Skeletal muscle tissue (tissue), 4 donors: Measurements from ENCODE around the gene ITGA11. TPM values are rescaled to one million over a fixed set of nuclear protein-coding genes. Genes with fewer than 3 reads are reported as not detected.

Experiments used
- H3K27ac ChIP-seq: one replicate; pipeline ENCODE4 v1.7.0; 2013; ENCODE audit warnings: mild to moderate bottlenecking, low read depth, low read length, inconsistent platforms
- H3K27me3 ChIP-seq, 3 donors: one replicate each; pipeline ENCODE4 v1.7.0; 2013; ENCODE audit warnings: low read length in 3 of 3; ENCODE audit not compliant: control insufficient read depth in 3 of 3, insufficient read depth in 3 of 3
- H3K36me3 ChIP-seq, 3 donors: one replicate each; pipeline ENCODE4 v1.7.0; 2013; ENCODE audit warnings: low read length in 3 of 3; ENCODE audit not compliant: control insufficient read depth in 3 of 3, insufficient read depth in 3 of 3
- H3K4me1 ChIP-seq, 3 donors: one replicate each; pipeline ENCODE4 v1.7.0; 2013; ENCODE audit warnings: low read length in 3 of 3, mild to moderate bottlenecking in 3 of 3; ENCODE audit not compliant: control insufficient read depth in 3 of 3, insufficient read depth in 3 of 3
- H3K4me3 ChIP-seq, 3 donors: one replicate each; pipeline ENCODE4 v1.7.0; 2013; ENCODE audit warnings: low read length in 3 of 3
- H3K9ac ChIP-seq, 3 donors: one replicate each; pipeline ENCODE4 v1.7.0; 2013; ENCODE audit warnings: low read length in 3 of 3, mild to moderate bottlenecking in 3 of 3, moderate library complexity in 2 of 3, low read depth in 1 of 3
- H3K9me3 ChIP-seq, 3 donors: one replicate each; pipeline ENCODE4 v1.7.0; 2013; ENCODE audit warnings: low read length in 3 of 3; ENCODE audit not compliant: control insufficient read depth in 3 of 3
- total RNA-seq: library from RNA; depleted of rRNA; stranded (reverse); fragments of >200 nt; gene quantifications from one replicate; pipeline ENCODE4 v1.2.3, GENCODE V29; 2014
- donor health status: Osteomylitis.

Gene ITGA11, protein sequence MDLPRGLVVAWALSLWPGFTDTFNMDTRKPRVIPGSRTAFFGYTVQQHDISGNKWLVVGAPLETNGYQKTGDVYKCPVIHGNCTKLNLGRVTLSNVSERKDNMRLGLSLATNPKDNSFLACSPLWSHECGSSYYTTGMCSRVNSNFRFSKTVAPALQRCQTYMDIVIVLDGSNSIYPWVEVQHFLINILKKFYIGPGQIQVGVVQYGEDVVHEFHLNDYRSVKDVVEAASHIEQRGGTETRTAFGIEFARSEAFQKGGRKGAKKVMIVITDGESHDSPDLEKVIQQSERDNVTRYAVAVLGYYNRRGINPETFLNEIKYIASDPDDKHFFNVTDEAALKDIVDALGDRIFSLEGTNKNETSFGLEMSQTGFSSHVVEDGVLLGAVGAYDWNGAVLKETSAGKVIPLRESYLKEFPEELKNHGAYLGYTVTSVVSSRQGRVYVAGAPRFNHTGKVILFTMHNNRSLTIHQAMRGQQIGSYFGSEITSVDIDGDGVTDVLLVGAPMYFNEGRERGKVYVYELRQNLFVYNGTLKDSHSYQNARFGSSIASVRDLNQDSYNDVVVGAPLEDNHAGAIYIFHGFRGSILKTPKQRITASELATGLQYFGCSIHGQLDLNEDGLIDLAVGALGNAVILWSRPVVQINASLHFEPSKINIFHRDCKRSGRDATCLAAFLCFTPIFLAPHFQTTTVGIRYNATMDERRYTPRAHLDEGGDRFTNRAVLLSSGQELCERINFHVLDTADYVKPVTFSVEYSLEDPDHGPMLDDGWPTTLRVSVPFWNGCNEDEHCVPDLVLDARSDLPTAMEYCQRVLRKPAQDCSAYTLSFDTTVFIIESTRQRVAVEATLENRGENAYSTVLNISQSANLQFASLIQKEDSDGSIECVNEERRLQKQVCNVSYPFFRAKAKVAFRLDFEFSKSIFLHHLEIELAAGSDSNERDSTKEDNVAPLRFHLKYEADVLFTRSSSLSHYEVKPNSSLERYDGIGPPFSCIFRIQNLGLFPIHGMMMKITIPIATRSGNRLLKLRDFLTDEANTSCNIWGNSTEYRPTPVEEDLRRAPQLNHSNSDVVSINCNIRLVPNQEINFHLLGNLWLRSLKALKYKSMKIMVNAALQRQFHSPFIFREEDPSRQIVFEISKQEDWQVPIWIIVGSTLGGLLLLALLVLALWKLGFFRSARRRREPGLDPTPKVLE
- 5.7 TPM for total RNA-seq

DNA sequence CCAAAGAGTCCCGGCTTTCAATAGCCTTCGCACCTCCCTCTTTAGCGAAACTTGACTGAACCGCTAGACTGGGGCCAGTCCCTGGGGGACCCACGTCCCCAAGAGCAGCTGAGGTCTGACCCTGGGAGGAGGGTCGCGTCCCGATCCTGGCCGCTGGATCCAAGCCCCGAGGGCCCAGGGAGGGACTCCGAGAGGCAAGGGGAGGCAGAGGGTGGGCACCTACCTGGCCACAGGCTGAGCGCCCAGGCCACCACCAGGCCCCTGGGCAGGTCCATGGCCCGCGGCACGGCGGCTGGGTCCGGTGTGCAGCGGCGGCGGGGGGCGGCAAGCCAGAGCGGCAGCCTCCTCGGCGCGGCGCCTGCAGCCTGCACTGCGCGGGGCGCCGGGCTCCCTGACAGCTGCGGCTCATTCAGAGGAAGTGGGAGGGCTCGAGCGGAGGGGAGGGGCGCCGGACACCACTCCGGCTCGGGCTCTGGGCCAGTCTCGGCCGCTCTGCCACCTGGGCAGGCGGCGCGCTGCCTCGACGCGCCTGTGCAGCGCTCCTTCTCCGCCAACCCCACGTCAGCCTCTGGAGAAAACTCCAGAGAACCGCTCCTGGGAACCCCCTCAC, at the start of gene ITGA11:
Gene ITGA11 (minus strand): TSS at position 372 of the 610 bp plus-strand sequence. CDS start 97 bp downstream, at position 275.
- H3K36me3 ChIP-seq: no peaks in the 10 kb centered on the region
- H3K27me3 ChIP-seq: peaks cover 31 to 46% (median 35%) of the 10 kb centered on the region in 3 donors
- no peaks in the 10 kb centered on the region for H3K9me3 ChIP-seq
- H3K4me3 ChIP-seq: peak within 1 kb of the TSS; percentile 65 to 74 (median 72)
- H3K4me1 ChIP-seq: peaks cover 10 to 15% (median 14%) of the 10 kb centered on the region in 3 donors
- H3K27ac ChIP-seq: no peak within 1 kb of the TSS
- H3K9ac ChIP-seq: peak within 1 kb of the TSS; percentile 59 to 77 (median 74)

DNA sequence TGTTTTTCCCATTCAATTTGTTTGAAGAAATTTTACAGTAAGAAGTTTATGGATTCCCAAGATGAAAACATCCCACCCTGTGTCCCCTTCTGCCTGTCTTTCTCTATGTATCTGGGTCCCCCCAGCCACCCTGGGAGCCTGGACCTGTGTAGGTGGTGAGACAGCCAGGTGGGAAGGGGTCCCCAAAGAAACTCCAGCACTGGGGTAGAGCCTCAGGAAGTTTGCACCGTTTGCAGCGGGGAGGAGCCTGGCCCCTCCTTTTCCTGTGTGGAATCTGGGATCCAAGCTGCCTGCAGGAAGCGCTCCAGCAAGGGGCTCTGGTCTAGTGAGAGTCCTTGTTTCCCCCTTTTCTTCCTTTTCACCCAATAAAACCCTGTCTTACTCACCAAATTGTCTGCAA, 49.4 kb upstream of the ITGA11 start:
- H3K36me3 ChIP-seq: no peaks in the 10 kb centered on the region
- peaks cover 8 to 14% (median 11%) of the 10 kb centered on the region in 3 donors for H3K27me3 ChIP-seq
- no peak overlapping the region for H3K4me3 ChIP-seq
- H3K9me3 ChIP-seq: no peaks in the 10 kb centered on the region
- no peak overlapping the region for H3K9ac ChIP-seq
- H3K4me1 ChIP-seq: peaks cover 6 to 15% (median 8%) of the 10 kb centered on the region in 3 donors
- no peak overlapping the region for H3K27ac ChIP-seq

DNA sequence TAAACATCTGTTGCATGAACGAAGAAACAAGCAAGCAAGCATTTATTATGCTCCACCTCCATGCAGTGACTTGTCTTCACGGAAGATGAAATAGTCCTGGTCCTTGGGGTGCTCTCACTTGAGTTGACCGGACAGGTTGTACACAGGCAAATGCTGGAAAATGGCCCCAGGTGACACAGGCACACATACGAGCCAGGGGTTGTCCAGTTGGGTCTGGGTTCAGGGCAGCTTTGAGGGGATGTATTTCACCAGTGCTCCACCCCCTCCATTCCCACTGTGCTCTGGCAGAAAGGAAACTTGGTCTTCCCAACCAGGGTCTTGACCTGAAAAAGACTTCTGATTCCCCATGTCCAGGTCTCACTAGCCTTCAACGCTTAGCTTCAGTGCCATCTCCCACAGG, 48.3 kb upstream of the ITGA11 start:
- Histone ChIP-seq H3K27ac (peak overlapping the region; percentile 50), H3K9ac (no peak overlapping the region), H3K9me3 (no peaks in the 10 kb centered on the region)

DNA sequence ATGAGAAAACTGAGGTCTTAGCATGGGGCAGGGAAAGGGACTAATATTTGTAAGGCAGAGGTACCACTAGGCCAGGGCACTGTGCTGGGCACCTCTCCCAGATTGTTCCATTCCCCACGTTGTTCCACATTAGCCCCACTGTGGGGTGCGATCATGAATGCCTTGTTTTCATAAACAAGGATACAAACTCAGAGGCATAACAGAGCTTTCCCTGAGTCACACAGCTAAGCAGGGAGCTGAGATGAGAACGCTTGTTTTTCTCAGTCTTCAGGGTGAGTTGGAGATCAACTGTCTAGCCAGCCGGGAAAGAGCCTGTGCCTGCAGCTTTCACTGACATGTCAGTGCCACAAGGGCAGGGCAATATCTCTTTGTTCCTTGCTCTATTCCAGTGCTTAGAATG, 47.9 kb upstream of the ITGA11 start:
- Histone ChIP-seq H3K36me3 (no peaks in the 10 kb centered on the region), H3K9me3 (no peaks in the 10 kb centered on the region), H3K27me3 (peaks cover 0 to 4% (median 3%) of the 10 kb centered on the region in 3 donors), H3K27ac (peak overlapping the region; percentile 50), H3K4me1 (peaks cover 0 to 6% (median 0%) of the 10 kb centered on the region in 3 donors), H3K4me3 (no peak overlapping the region), H3K9ac (no peak overlapping the region)

More for the DNA sequence above, 48.3 kb upstream of the ITGA11 start:
- Histone ChIP-seq H3K36me3 (no peaks in the 10 kb centered on the region), H3K4me3 (no peak overlapping the region), H3K27me3 (peaks cover 2 to 5% (median 4%) of the 10 kb centered on the region in 3 donors), H3K4me1 (peaks cover 0 to 9% (median 3%) of the 10 kb centered on the region in 3 donors)

DNA sequence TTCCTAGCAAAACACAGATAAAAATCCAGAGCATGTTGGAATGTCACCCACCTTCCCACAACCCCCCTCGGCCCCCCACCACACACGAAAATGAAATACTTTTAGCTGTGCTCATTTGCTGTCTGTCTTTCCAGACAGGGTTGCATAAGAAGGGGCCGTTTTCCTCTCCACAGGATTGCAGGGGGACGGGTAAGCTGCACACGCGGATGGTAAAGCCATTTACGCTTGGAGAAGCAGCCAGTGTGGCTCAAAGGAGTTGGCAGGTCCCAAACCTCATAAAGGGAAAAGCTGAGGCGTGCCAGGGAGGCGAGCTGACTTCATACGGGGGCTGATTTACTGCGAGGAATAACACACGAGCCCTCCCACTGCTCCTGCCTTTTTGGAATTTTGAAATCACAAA, 47.4 kb upstream of the ITGA11 start:
- peaks cover 0 to 2% (median 0%) of the 10 kb centered on the region in 3 donors for H3K4me1 ChIP-seq
- H3K36me3 ChIP-seq: no peaks in the 10 kb centered on the region
- peaks cover 0 to 4% (median 0%) of the 10 kb centered on the region in 3 donors for H3K27me3 ChIP-seq
- peak overlapping the region; percentile 50 for H3K27ac ChIP-seq
- no peak overlapping the region for H3K9ac ChIP-seq
- H3K4me3 ChIP-seq: no peak overlapping the region
- H3K9me3 ChIP-seq: no peaks in the 10 kb centered on the region

DNA sequence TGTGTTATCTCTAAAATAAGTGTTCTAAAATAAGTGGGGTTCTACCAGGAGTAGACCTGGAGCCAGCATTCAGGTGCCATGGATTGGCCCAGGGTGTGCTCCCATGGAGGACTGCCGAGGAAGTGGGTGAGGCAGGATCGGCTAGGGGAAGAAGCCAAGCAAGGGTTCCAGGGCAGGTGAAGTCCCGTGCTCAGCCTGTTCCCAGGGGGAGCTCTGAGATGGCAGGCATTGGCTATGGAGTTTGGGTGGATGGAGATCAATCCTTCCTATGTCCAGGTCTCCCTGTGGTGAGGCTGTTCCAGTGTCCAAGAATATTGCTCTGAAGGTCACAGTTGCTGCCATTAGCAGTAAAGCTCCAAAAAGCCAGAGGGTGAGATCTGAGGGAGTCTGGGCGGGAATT, 46.9 kb upstream of the ITGA11 start:
- H3K27me3 ChIP-seq: peaks cover 0 to 4% (median 0%) of the 10 kb centered on the region in 3 donors
- no peaks in the 10 kb centered on the region for H3K9me3 ChIP-seq
- no peak overlapping the region for H3K4me3 ChIP-seq
- no peaks in the 10 kb centered on the region for H3K36me3 ChIP-seq
- H3K4me1 ChIP-seq: peaks cover 0 to 2% (median 0%) of the 10 kb centered on the region in 3 donors
- no peak overlapping the region for H3K9ac ChIP-seq
- peak overlapping the region; percentile 50 for H3K27ac ChIP-seq

DNA sequence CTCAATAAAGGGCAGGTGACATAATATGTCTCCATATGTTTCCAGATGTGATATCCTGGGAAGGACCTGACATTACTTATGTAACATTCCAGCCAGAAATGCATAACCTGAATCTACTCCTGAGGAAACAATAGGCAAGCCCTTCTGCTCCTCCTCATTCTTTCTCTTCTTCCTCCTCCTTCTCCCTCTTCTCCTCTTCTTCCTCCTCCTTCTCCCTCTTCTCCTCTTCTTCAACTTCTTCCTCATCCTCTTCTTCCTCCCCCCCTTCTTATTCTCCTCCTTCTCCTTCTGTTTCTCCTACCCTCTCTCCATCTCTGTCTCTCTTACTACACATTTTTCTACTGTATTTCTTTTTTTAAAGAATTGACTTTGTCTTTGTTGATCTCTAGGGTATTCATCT, 43.5 kb upstream of the ITGA11 start:
- Histone ChIP-seq H3K9ac (no peak overlapping the region), H3K36me3 (no peaks in the 10 kb centered on the region), H3K4me1 (peaks cover 0 to 2% (median 0%) of the 10 kb centered on the region in 3 donors), H3K9me3 (no peaks in the 10 kb centered on the region), H3K27me3 (peaks cover 0 to 3% (median 2%) of the 10 kb centered on the region in 3 donors), H3K4me3 (no peak overlapping the region), H3K27ac (no peak overlapping the region)

DNA sequence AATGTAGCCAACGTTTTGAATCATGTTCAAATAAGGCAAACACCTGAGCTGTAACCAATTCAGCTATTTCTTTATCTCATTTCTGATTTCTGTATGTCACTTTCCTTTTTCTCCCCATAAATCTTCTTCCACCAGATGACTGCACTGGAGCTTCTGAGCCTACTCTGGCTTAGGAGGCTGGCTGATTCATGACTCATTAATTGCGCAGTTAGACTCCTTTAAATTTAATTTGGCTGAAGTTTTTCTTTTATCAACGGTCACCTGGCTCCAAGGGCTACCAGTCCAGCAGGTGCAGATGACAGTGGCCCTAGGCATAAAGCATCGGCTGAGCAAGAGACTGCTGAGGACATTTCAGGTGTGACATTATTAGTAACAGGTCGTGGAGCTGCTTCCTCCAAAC, 39.6 kb upstream of the ITGA11 start:
- Histone ChIP-seq H3K27ac (no peak overlapping the region), H3K9ac (no peak overlapping the region), H3K36me3 (no peaks in the 10 kb centered on the region), H3K9me3 (no peaks in the 10 kb centered on the region), H3K4me1 (no peaks in the 10 kb centered on the region), H3K4me3 (no peak overlapping the region), H3K27me3 (peaks cover 0 to 3% (median 2%) of the 10 kb centered on the region in 3 donors)

DNA sequence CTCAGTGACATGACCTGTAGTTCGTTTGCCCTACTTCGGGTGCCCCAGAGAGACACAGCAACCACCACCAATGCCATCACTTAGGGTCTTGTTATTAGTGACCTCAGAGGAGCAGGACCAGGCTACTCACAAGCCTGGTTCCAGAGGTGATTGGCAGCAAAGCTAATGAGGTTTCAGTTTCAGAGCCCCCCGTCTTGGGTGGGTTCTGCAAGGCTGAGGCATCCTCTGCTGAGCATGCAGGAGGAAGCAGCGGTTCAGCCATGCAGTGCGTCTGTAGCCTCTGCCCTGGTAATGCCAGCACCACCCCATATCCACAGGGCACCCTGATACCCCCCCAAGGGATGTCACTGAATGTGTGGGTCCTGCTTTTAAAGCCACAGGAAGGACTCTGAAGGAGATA, 39.0 kb upstream of the ITGA11 start:
- no peak overlapping the region for H3K4me3 ChIP-seq
- no peak overlapping the region for H3K27ac ChIP-seq
- no peaks in the 10 kb centered on the region for H3K9me3 ChIP-seq
- H3K36me3 ChIP-seq: no peaks in the 10 kb centered on the region
- peaks cover 0 to under 1% (median 0%) of the 10 kb centered on the region in 3 donors for H3K4me1 ChIP-seq
- peaks cover 0 to 3% (median 2%) of the 10 kb centered on the region in 3 donors for H3K27me3 ChIP-seq
- no peak overlapping the region for H3K9ac ChIP-seq
